Urinary bladder (tissue), 4 donors: ENCODE data around the gene PBLD. TPM values are rescaled to one million over a fixed set of nuclear protein-coding genes. Genes with fewer than 3 reads are reported as not detected.
"Not testable (repeated sequence)": the region's sequence is repeated elsewhere in the genome, so short reads cannot be mapped to it uniquely, and the experiment has no call there.

Experiments
- DNase-seq: peaks from one replicate; pipeline ENCODE4 v3.0.0-alpha.2; 2015; ENCODE audit errors: extremely low spot score
- H3K27ac ChIP-seq: one replicate; pipeline ENCODE4 v1.5.1; 2013; ENCODE audit warnings: low read depth, mild to moderate bottlenecking, moderate library complexity
- H3K36me3 ChIP-seq: one replicate; pipeline ENCODE4 v1.6.1; 2013; ENCODE audit warnings: mild to moderate bottlenecking, moderate library complexity; ENCODE audit not compliant: insufficient read depth
- H3K4me1 ChIP-seq: one replicate; pipeline ENCODE4 v1.6.1; 2013; ENCODE audit warnings: mild to moderate bottlenecking, moderate library complexity; ENCODE audit not compliant: insufficient read depth
- H3K4me3 ChIP-seq: one replicate; pipeline ENCODE4 v1.5.1; 2013; ENCODE audit warnings: low read depth, low read length
- WGBS: extraction: QIAGEN DNeasy Blood & Tissue Kit; methylation state at CpG from one replicate; pipeline ENCODE4 v1.1.7; 2013; 5-methylcytosine and 5-hydroxymethylcytosine counted together
- polyA plus RNA-seq: library from polyadenylated mRNA; stranded (reverse); fragments of 200-250 nt; gene quantifications from one replicate; pipeline ENCODE4 v1.2.3, GENCODE V29; 2013
- total RNA-seq: library from RNA; depleted of rRNA; stranded (reverse); fragments of >200 nt; gene quantifications from one replicate; pipeline ENCODE4 v1.2.3, GENCODE V29; 2014
- donor health status: healthy with polysubstance abuse.
- donor health status: healthy.

PBLD gene
- total and polyA plus RNA-seq, 2 donors = 3.5 to 9.5 TPM

- Histone ChIP-seq H3K27ac (no peak overlapping the region), H3K4me3 (no peak overlapping the region), H3K36me3 (no peaks in the 10 kb centered on the region), H3K4me1 (no peaks in the 10 kb centered on the region)
- 94% methylated on average over 1 of the region's 1 CpG for WGBS
- no peak for DNase-seq
Observed at GRCh38 chr10:68315582-68315981, 17.1 kb downstream of the PBLD start.

- DNase-seq, H3K4me1 ChIP-seq, H3K36me3 ChIP-seq, H3K4me3 ChIP-seq, H3K27ac ChIP-seq: not testable (repeated sequence)
- 93% methylated on average over 6 of the region's 6 CpGs for WGBS
Observed at GRCh38 chr10:68314930-68315329, 17.8 kb downstream of the PBLD start.

- no peak overlapping the region for H3K27ac ChIP-seq
- peaks cover 2% of the 10 kb centered on the region for H3K36me3 ChIP-seq
- DNase-seq = no peak
- H3K4me1 ChIP-seq = no peaks in the 10 kb centered on the region
- H3K4me3 ChIP-seq = no peak overlapping the region
Observed at GRCh38 chr10:68310531-68310930, 22.2 kb downstream of the PBLD start.

- no peak overlapping the region for H3K4me3 ChIP-seq
- WGBS = 52% methylated on average over 1 of the region's 1 CpG
- H3K36me3 ChIP-seq = peaks cover 2% of the 10 kb centered on the region
- no peak for DNase-seq
- H3K27ac ChIP-seq = no peak overlapping the region
- H3K4me1 ChIP-seq = no peaks in the 10 kb centered on the region
Observed at GRCh38 chr10:68305854-68306253, 26.9 kb downstream of the PBLD start.

GRCh38 chr10:68303849-68304412, 28.8 kb downstream of the PBLD start:
- no peak for DNase-seq
- H3K4me3 ChIP-seq = no peak overlapping the region
- peaks cover 2% of the 10 kb centered on the region for H3K36me3 ChIP-seq
- 79% methylated on average over 7 of the region's 7 CpGs for WGBS
- no peak overlapping the region for H3K27ac ChIP-seq
- H3K4me1 ChIP-seq = no peaks in the 10 kb centered on the region

GRCh38 chr10:68302871-68303270, 29.9 kb downstream of the PBLD start:
- Histone ChIP-seq H3K27ac (no peak overlapping the region), H3K36me3 (peaks cover 2% of the 10 kb centered on the region), H3K4me3 (no peak overlapping the region), H3K4me1 (no peaks in the 10 kb centered on the region)
- 81% methylated on average over 5 of the region's 5 CpGs for WGBS
- no peak for DNase-seq

GRCh38 chr10:68302503-68302823, 30.3 kb downstream of the PBLD start:
- peaks cover 2% of the 10 kb centered on the region for H3K36me3 ChIP-seq
- H3K4me3 ChIP-seq = no peak overlapping the region
- no peak overlapping the region for H3K27ac ChIP-seq
- H3K4me1 ChIP-seq = no peaks in the 10 kb centered on the region
- DNase-seq = no peak
- WGBS = 67% methylated on average over 2 of the region's 2 CpGs

GRCh38 chr10:68301790-68302502, 30.8 kb downstream of the PBLD start:
- H3K4me1 ChIP-seq = no peaks in the 10 kb centered on the region
- no peak overlapping the region for H3K27ac ChIP-seq
- peaks cover 2% of the 10 kb centered on the region for H3K36me3 ChIP-seq
- 51% methylated on average over 6 of the region's 6 CpGs for WGBS
- peak; percentile 6 for DNase-seq
- no peak overlapping the region for H3K4me3 ChIP-seq

GRCh38 chr10:68301301-68301700, 31.4 kb downstream of the PBLD start:
- no peaks in the 10 kb centered on the region for H3K4me1 ChIP-seq
- 90% methylated on average over 3 of the region's 3 CpGs for WGBS
- no peak overlapping the region for H3K27ac ChIP-seq
- H3K4me3 ChIP-seq = no peak overlapping the region
- H3K36me3 ChIP-seq = peaks cover 2% of the 10 kb centered on the region
- no peak for DNase-seq

GRCh38 chr10:68296843-68297663, 35.7 kb downstream of the PBLD start:
- Histone ChIP-seq H3K36me3 (no peaks in the 10 kb centered on the region), H3K4me1 (no peaks in the 10 kb centered on the region), H3K4me3 (no peak overlapping the region), H3K27ac (no peak overlapping the region)
- DNase-seq = no peak
- 64% methylated on average over 9 of the region's 9 CpGs for WGBS

- H3K4me3 ChIP-seq = no peak overlapping the region
- no peak overlapping the region for H3K27ac ChIP-seq
- DNase-seq = no peak
- no peaks in the 10 kb centered on the region for H3K4me1 ChIP-seq
- H3K36me3 ChIP-seq = no peaks in the 10 kb centered on the region
Observed at GRCh38 chr10:68290736-68291135, 42.0 kb downstream of the PBLD start.

- DNase-seq = no peak
- Histone ChIP-seq H3K4me1 (no peaks in the 10 kb centered on the region), H3K36me3 (no peaks in the 10 kb centered on the region), H3K4me3 (no peak overlapping the region), H3K27ac (no peak overlapping the region)
- 93% methylated on average over 4 of the region's 4 CpGs for WGBS
Observed at GRCh38 chr10:68288717-68289116, 44.0 kb downstream of the PBLD start.

- no peaks in the 10 kb centered on the region for H3K4me1 ChIP-seq
- DNase-seq = no peak
- no peak overlapping the region for H3K27ac ChIP-seq
- no peak overlapping the region for H3K4me3 ChIP-seq
- 72% methylated on average over 9 of the region's 9 CpGs for WGBS
- no peaks in the 10 kb centered on the region for H3K36me3 ChIP-seq
Observed at GRCh38 chr10:68284062-68285001, 48.4 kb downstream of the PBLD start.
